KOPT-K1 (cell line): Measurements from ENCODE around the gene CAPZA1.
"Not testable (repeated sequence)": the region's sequence is repeated elsewhere in the genome, so short reads cannot be mapped to it uniquely, and the experiment has no call there.

Experiments
- H3K27ac ChIP-seq: fragments of 200-600 bp; sonication (generic); 2 replicates; pipeline ENCODE4 v1.5.1; 2016; ENCODE audit warnings: antibody characterized with exemption, mild to moderate bottlenecking, low read depth, low read length; ENCODE audit not compliant: poor library complexity, severe bottlenecking
- H3K36me3 ChIP-seq: fragments of 200-600 bp; sonication (generic); 2 replicates; pipeline ENCODE4 v1.5.1; 2017; ENCODE audit warnings: antibody characterized with exemption, mild to moderate bottlenecking, low read length, moderate library complexity; ENCODE audit not compliant: insufficient read depth
- H3K9me3 ChIP-seq: fragments of 200-600 bp; sonication (generic); 2 replicates; pipeline ENCODE4 v1.5.1; 2017; ENCODE audit warnings: antibody characterized with exemption, low read length, mild to moderate bottlenecking; ENCODE audit not compliant: insufficient read depth, poor library complexity, severe bottlenecking

Gene CAPZA1

DNA sequence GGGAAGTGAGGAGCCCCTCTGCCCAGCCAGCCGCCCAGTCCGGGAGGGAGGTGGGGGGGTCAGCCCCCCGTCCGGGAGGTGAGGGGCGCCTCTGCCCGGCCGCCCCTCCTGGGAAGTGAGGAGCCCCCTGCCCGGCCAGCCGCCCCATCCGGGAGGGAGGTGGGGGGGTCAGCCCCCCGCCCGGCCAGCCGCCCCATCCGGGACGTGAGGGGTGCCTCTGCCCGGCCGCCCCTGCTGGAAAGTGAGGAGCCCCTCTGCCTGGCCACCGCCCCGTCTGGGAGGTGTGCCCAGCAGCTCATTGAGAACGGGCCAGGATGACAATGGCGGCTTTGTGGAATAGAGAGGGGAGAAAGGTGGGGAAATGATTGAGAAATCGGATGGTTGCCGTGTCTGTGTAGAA lies 20.8 kb downstream of the CAPZA1 start:
- H3K9me3 ChIP-seq, H3K27ac ChIP-seq: not testable (repeated sequence)
- H3K36me3 ChIP-seq, result peaks cover 47% of the 10 kb centered on the region

DNA sequence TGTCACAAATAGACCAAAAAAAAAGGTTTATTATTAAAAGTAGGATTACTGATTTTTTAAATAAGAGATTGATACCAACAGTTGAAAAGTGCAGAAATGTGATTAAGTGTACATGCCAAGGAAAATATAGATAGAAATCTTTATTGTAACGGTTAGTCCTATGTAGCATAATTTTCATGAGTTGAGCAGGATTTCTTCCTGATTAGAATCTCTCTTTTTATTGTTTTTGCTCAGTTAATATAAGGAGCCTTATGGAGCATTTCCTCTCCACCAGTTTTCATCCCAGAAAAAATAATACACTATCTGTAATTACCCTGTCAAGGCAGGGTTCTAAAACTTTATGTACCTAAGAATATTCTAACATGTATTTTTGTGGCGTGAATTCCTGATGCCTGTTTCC lies 23.4 kb downstream of the CAPZA1 start:
- Histone ChIP-seq H3K9me3 (no peaks in the 10 kb centered on the region), H3K27ac (no peak overlapping the region), H3K36me3 (peaks cover 64% of the 10 kb centered on the region)

DNA sequence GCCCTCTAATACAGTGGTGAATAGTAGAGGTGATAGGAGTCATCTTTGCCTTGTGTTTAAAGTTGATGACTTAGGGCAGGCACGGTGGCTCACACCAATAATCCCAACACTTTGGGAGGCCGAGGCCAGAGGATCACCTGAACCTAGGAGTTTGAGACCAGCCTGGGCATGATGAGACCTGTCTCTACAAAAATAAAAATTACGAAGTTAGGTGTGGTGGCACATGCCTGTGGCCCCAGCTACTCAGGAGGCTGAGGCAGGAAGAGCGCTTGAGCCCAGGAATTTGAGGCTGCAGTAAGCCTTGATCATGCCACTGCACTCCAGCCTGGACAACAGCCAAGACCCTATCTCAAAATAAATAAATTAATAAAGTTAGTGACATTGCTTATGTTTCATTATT lies 26.6 kb downstream of the CAPZA1 start:
- H3K9me3 ChIP-seq, result no peaks in the 10 kb centered on the region
- no peak overlapping the region for H3K27ac ChIP-seq
- peaks cover 92% of the 10 kb centered on the region for H3K36me3 ChIP-seq

DNA sequence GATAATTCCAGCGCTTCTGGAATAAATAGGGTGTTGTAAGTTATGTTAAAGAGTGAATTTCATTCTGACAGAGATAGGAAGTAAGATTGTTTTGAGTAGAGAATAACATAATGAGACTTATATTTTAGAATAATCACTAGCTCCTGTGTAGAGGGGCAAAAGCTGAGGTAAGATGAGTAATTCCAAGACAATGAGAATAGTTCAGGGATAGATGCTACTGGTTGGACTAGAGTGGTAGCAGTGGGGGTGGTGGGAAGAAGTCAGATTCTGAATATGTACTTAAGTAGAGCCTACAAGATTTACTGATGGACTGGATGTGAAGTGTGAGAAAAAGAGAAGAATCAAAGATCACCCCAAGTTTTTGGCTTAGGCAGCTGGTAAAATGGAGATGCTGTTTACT lies 31.6 kb downstream of the CAPZA1 start:
- Histone ChIP-seq H3K36me3 (peaks cover 100% of the 10 kb centered on the region), H3K9me3 (no peaks in the 10 kb centered on the region), H3K27ac (no peak overlapping the region)

DNA sequence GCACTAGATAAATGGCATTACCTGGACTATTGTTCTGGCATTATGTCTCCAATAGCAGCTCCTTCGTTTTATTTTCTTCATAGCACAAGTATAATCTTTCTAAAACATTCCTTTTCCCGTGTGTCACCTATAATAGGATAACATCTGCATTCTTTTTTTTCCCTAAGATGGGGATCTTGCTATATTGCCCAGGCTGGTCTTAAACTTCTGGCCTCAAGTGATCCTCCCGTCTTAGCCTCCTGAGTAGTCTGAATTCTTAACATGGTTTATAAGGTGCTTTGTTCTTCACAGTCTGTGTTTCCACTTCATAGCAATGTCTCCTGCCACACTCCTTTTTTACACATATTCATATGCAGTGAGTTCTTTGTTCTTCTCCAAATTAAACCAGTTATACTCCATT lies 46.2 kb downstream of the CAPZA1 start:
- H3K36me3 ChIP-seq, result peaks cover 98% of the 10 kb centered on the region
- H3K9me3 ChIP-seq, result no peaks in the 10 kb centered on the region
- H3K27ac ChIP-seq, result no peak overlapping the region

DNA sequence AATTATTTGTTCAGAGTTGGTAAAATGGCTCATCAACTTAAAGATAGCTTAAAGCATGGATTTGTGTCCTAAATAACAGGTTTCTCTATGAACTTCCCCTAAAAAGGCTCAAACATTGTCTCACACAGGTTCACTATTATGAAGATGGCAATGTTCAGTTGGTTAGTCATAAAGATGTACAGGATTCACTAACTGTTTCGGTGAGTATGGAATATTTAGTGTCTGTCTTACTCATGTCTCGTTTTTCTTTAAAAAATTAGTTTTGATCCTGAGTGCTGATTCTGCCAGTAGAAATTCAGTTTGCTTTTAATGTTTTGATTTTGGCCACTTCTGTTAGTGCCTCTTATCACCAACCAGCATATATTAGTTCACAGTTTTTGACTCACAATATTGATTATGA lies 47.3 kb downstream of the CAPZA1 start:
- no peak overlapping the region for H3K27ac ChIP-seq
- H3K9me3 ChIP-seq, result no peaks in the 10 kb centered on the region
- H3K36me3 ChIP-seq, result peaks cover 98% of the 10 kb centered on the region

DNA sequence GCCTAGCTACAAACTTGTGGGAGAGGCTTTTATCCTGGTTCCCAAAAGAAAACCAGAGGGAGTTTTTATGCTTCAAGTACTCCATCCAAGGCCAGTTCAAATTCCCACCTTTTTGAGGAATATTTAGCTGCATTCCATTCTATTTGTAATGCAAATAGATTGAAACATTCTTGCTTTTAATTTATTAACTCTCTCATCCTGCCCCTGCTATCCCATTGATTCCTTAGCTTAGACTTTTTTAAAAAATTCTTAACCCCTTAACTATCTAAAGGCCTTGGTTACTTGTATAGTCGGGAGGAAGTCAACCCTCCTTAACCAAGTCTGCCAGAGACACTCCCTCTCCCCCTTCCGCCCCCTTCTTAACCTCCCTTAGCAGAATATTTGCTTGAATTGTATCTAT lies 52.4 kb downstream of the CAPZA1 start:
- H3K9me3 ChIP-seq, result no peaks in the 10 kb centered on the region
- peaks cover 68% of the 10 kb centered on the region for H3K36me3 ChIP-seq
- H3K27ac ChIP-seq, result no peak overlapping the region

DNA sequence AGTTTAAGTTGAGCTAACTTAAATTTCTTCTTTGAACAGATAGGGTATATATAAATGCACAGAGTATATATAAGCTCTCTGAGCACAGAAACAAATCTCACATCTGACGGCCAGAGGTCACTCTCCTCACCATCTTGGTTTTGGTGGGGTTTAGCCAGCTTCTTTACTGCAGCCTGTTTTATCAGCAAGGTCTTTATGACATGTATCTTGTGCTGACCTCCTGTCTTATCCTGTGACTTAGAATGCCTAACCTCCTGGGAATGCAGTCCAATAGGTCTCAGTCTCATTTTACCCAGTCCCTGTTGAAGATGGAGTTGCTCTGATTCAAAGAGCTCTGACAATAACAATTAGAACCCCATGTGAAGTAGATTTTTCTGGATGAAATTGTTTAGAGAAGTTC lies 53.2 kb downstream of the CAPZA1 start:
- H3K36me3 ChIP-seq, result peaks cover 67% of the 10 kb centered on the region
- no peaks in the 10 kb centered on the region for H3K9me3 ChIP-seq
- H3K27ac ChIP-seq, result no peak overlapping the region

DNA sequence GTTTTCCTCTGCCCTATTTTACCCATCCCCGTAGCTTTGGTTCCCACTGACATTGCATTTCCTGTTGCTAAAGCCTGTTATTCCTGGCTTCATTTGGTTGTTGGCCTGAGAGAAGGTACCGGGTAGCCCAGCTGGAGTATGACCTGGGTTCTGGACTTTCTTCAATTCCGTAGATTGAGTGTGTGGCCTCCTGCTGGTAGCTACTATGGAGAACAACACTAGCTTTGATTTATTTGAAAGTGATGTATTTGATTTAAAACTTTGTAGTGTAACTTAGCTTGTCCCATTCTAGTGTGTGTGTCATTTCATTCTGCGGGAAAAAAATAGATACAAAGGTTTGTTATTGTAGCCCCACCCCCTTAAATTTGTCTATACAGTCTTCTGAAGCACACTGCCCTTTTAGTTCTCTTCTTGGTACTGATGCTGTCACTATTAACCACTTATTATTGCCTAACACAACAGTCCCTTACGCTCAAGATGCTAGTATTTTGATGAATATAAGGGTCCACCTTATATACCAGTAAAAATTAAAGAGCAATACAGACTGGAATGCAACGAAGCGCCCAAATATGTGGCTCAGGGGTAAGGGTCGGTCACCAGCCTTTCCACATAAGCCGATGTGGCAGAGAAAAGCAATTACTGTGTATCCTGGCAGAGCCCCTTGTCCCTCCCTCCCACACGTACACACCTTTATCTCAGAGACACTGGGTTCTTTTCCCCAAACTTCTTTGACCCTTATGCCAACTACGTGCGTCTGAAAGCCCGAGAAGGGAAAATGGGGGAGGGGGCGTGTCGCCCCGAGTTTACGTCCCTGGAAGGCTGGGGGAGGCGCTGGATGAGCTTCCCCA lies 54.2 kb downstream of the CAPZA1 start:
- Histone ChIP-seq H3K9me3 (no peaks in the 10 kb centered on the region), H3K27ac (peak overlapping the region; percentile 94), H3K36me3 (peaks cover 58% of the 10 kb centered on the region)

DNA sequence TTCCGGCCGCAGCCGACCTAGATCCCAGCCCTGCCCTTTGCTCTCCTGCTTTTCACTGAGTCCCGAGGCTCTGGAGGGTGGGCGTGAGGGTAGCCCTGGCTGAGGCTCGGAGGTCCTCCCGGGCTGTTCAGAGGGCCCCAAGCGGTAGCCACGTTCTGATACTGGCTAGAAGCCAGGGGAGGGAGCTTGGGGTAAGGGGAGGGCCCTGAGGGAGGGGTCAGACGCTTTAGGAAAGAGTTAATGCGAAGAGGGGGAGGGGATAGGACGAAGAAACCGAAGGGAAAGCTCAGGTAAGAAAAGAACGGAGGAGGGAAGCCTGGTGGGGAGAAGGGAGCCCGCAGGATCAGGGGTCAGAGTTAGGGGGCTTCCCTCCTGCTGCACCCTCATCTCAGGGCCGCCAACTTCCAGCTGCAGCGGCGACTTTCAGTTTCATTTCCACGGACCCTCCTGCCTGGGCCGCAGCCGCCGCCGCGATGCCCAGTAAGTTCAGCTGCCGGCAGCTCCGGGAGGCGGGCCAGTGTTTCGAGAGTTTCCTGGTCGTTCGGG lies 54.9 kb downstream of the CAPZA1 start, which contains the start of gene MOV10:
TSS of gene MOV10 (plus strand) at position 220 of the 546 bp plus-strand sequence. CDS start at position 474, 254 bp downstream.
- peak within 1 kb of the TSS; percentile 94 for H3K27ac ChIP-seq
- no peaks in the 10 kb centered on the region for H3K9me3 ChIP-seq
- H3K36me3 ChIP-seq, result peaks cover 51% of the 10 kb centered on the region

DNA sequence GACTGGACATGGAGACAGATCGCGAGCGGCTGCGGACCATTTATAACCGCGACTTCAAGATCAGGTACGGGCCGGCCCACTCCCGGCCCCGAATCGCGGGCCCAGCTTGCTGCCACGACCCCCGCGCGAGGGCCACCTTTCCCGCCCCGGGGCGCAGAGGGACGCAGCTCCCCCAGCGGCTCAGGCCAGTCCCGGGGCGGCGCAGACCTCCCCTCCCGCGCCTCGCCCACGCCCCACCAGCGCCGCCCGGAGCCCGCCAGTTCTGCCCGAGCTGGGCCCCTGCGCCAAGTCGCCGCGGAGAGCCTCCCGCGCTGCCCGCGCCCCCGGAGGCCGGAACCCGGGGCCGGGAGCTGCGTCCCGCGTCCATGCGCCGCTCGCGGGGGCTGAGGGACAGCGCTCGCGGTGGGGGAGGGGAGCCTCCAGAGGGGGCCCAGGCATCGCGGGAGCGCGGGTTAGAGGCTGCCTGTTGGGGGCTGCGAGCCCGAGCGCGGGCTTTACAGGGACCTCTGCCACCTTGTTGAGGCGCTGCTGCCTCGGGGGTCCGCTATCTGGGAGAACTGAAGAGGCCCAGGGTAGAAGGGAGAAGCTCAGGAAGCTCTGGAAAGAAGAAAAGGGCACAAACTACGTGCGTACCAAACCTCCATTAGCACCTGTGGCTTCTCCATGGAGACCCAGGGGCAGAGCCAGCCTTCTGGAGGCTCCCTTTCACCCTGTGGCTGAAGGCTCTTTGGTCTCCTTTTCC lies 55.5 kb downstream of the CAPZA1 start:
- H3K9me3 ChIP-seq, result no peaks in the 10 kb centered on the region
- peaks cover 44% of the 10 kb centered on the region for H3K36me3 ChIP-seq
- peak overlapping the region; percentile 94 for H3K27ac ChIP-seq

DNA sequence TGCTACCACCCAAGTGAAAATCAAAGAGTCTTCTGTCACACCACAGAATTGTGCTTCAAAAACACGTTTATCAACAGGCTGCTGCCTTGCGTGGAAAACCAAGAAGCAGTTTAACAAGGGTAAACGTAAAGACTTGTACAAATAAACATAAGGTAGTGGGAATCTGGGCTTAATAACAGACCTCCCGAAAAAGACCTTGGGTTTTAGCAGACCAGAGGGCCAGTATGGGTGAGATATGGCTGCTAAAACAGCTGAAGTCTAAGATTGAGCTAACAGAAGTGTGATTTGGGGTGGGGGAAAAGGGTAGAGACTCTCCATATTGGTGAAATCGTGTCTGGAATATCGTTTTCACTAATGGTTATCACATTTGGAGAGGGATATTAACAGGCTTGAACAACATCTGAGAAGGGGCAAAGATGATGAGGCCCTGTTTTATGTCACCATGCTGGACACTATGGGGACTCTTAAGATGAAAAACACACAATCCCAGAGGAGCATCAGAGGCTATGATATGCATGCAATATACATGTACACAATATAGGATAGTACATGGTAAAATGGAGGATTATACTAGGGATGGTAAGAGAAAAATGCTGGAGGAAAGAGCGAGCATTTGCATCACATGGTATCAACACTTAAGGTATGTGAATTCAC lies 56.2 kb downstream of the CAPZA1 start:
- Histone ChIP-seq H3K9me3 (no peaks in the 10 kb centered on the region), H3K36me3 (peaks cover 41% of the 10 kb centered on the region), H3K27ac (peak overlapping the region; percentile 94)

DNA sequence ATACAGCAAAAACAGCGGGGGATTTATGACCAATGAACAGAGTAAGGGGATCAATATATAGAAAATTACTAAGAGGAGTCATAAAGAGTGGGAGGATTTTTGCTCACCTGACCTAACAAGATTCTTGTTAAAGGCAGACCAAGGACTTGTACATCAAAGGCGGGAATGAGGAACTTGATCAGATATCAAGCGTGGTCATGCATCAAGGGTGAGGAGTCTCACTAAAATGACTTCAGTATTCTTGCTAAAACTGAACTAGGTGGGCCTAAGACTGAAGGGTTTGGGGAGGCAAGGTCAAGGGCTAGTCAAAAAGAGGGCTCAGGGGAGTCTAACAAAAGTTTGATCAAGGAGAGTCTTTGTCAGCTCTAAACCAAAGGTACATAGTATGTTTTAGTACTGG lies 56.9 kb downstream of the CAPZA1 start:
- Histone ChIP-seq H3K36me3 (peaks cover 36% of the 10 kb centered on the region), H3K27ac (no peak overlapping the region)

DNA sequence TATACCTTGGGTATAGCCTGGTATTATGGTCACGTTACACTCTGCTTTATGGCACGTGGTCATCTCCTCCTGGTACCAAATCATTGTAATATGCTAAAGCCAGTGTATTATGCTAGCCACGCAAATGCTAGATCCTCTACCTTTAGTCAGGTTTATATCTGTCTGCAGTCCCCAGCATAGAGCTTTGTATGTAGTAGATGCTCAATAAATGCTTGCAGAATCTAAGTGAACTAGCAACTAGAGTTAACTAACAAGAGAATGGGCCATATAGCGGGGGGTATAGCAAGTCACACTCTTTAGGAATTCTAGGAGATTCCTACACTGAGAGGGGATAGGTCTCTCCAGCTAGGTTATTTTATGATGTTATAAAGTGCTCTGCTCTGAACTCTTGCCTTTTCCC lies 57.9 kb downstream of the CAPZA1 start:
- H3K27ac ChIP-seq, result no peak overlapping the region
- H3K9me3 ChIP-seq, result no peaks in the 10 kb centered on the region
- H3K36me3 ChIP-seq, result peaks cover 26% of the 10 kb centered on the region

More for the DNA sequence above, 56.9 kb downstream of the CAPZA1 start:
- H3K9me3 ChIP-seq, result no peaks in the 10 kb centered on the region

DNA sequence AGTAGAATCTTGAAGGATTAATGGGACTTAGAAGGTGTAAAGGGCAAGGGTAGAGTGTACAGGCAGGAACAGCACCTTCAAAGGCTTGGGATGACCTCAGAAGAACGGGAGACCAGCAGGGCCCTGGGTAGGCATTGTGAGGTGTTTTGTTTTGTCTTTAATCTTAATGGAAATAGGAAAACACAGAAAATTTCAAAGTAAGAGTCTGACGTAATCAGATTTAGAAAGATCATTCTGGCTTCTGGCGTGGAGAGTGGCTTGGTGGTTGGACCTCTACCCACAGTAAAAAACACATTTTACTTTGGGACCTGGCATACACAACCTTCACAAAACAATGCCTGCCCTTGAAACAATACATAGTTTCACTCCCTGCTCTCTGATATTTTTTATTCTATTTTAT lies 59.0 kb downstream of the CAPZA1 start:
- H3K36me3 ChIP-seq, result peaks cover 28% of the 10 kb centered on the region

More for the DNA sequence above, 59.0 kb downstream of the CAPZA1 start:
- no peaks in the 10 kb centered on the region for H3K9me3 ChIP-seq
- no peak overlapping the region for H3K27ac ChIP-seq
